GM23248 (cell line): Measurements from ENCODE around the gene RND2.

Experiments used
- EZH2 ChIP-seq: fragments of 200-600 bp; sonication (generic); IDR thresholded peaks from 2 replicates; pipeline ENCODE4 v1.6.1; 2018; ENCODE audit warnings: antibody characterized with exemption, mild to moderate bottlenecking; ENCODE audit not compliant: insufficient read depth, poor library complexity, severe bottlenecking
- EZH2phosphoT487 ChIP-seq: fragments of 200-600 bp; sonication (generic); IDR thresholded peaks from 2 replicates; pipeline ENCODE4 v1.6.1; 2018; ENCODE audit warnings: antibody characterized with exemption, moderate library complexity, mild to moderate bottlenecking, low read depth; ENCODE audit not compliant: insufficient read depth

- TF ChIP-seq EZH2phosphoT487 (no peak), EZH2 (no peak)
Measured at GRCh38 chr17:43025290-43025657, 243 bp downstream of the RND2 start.
